GM12801 (cell line): ENCODE results near the gene GLCE.

ENCODE experiments used
- CTCF ChIP-seq: IDR thresholded peaks from one replicate; pipeline ENCODE4 v1.5.1; 2011; ENCODE audit warnings: control low read depth; ENCODE audit not compliant: insufficient read length; ENCODE audit errors: extremely low read depth

GLCE gene

GRCh38 chr15:69290346-69291164, 130.1 kb downstream of the GLCE start:
- no peak for TF ChIP-seq CTCF

- TF ChIP-seq CTCF, result no peak
Observed at GRCh38 chr15:69292826-69293420, 132.5 kb downstream of the GLCE start.

- TF ChIP-seq CTCF, result no peak
Observed at GRCh38 chr15:69293741-69294615, 133.5 kb downstream of the GLCE start.

- TF ChIP-seq CTCF, result no peak
Observed at GRCh38 chr15:69296606-69297005, 136.2 kb downstream of the GLCE start.

GRCh38 chr15:69297642-69298353, 137.4 kb downstream of the GLCE start:
- TF ChIP-seq CTCF, result no peak

GRCh38 chr15:69298354-69298696, 137.9 kb downstream of the GLCE start:
- no peak for TF ChIP-seq CTCF
